NCI-H2029 treated with DMSO at 0.1 percent for 48 hours (cell line): ENCODE results near the gene ZDHHC8.

Experiments used
- DNase-seq: peaks from one replicate; lab custom pipeline; 2025; lab: John Stamatoyannopoulos, UW

ZDHHC8 gene

DNA sequence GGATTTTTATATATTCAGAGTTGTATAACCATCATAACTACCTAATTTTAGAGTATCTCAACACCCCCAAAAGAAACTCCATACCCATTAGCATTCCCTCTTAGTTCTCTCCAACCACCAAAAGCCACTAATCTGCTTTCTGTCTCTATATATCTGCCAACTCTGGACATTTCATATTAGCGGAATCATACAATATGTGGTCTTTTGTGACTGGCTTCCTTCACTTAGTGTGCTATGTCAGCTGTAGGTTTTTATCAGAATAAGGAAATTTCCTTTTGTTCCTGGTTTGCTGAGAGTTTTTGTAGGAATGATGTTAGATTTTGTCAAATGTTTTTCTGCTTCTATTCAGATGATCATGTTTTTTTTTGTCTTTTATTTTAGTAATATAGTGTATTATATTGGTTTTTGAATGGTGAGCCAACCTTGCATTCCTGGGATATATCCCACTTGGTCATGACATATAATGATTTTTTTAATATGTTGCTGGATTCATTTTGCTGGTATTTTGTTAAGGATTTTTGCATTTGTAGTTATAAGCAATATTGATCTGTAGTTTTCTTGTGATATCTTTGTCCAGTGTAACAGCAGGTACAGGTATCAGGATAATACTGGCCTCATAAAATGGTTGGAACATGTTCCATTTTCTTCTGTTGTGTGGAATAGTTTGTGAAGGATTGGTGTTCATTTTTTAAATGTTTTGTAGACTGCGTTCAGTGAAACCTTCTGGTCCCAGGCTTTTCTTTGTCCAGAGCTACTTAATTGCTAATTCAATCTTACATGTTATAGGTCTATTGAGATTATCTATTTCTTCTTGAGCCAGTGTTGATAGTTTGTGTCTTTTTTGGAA is 34.8 kb upstream of the ZDHHC8 start:
- no peak for DNase-seq

- DNase-seq, result no peak
Observed at GRCh38 chr22:20099099-20099711, 32.4 kb upstream of the ZDHHC8 start.

GRCh38 chr22:20101638-20102037 is 30.0 kb upstream of the ZDHHC8 start:
- no peak for DNase-seq

DNA sequence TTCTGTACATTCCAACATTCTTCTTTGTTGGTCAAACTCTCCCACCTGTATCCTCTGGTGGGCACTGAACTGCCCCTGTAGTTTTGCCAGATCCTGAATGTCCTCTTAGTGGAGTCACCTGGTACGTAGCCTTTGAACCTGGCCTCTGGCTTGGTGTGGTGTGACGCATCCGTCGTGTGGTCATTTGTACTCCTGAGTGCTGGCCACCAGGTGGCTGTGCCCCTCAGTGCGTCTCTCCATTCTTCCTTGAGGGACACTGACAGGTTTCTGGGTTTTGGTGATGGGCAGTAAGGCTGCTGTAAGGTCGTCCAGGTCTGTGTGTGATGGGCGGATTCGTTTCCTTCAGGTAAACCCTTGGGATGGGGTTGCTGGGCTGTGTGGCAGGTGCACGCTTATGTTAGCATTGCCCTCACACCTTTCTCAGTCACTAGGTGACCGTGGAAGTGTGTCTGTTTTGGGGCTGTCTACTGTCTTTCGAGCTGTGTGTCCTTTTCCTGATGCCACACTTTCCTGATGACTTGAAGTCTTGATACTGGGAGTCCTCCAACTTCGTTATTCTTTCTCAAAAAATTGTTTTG is 29.3 kb upstream of the ZDHHC8 start:
- DNase-seq, result no peak

- DNase-seq, result no peak
Observed at GRCh38 chr22:20105456-20106204, 26.0 kb upstream of the ZDHHC8 start.

DNA sequence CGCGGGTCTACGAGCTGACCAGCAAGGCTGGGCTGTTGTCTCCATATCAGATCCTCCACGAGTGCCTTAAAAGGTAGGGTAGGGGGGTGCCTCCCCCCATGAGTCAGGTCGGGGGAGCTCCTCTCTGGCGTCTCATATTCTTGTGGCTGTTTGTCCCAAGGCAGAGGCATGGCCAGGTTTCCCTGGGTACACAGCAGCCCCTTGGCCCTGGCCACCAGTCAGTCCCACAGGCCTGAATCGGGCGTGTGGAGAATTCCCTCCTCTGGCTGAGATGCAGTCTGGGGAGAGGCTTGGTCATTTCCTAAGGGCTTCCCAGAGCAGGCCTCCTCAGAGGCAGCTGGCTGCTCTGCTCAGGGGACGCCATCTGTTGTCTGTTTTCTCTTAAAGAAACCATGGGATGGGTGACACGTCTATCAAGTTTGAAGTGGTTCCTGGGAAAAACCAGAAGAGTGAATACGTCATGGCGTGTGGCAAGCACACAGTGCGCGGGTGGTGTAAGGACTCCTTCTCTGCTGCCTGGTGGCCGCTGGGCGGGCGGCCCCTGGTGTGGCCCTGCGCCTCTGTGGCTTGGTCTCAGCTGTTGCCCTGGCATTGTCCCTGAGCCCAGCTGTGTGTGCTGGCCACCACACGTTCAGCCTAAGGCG is 25.3 kb upstream of the ZDHHC8 start:
- no peak for DNase-seq

DNA sequence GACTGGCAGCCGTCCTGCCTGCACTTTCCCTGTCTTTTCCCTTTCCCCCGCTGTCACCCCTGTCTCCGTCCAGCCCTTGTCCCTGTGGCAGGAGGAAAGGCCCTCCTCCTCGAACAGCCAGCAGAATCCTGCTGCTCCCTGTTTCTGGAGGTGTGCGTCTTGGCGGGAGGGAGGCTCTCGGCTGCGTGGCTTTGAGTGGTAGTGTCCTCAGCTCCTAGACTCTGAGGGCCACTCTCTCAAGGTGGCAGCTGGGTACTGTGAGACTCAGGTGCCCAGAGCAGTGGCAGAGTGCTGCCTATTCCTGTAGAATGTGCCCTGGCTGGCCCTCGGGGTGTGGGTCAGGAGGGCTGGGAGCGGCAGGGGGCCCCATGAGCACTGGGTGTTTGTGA is 24.8 kb upstream of the ZDHHC8 start:
- DNase-seq, result no peak

DNA sequence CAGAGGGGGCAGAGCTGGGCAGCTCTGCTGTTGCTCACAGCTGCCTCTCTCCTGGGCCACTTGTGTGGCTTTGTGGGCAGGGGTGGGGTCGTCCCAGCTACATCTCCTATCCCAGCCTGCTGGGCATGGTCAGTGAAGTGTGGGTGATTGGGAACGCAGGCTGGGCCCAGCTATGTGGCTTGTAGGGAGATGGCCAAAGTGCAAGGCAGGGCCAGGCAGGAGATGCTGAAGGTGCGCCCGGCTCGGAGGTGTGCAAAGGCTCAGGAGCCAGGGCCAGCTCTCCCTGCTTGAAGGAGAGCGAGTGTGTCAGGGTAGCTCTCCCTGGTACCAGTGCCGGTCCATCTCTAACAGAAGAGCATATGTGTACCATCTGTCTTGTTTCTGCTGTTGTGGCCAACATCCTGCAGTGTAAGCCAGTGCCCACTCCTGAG is 24.1 kb upstream of the ZDHHC8 start:
- no peak for DNase-seq

GRCh38 chr22:20107951-20108756 is 23.4 kb upstream of the ZDHHC8 start:
- DNase-seq, result no peak

DNA sequence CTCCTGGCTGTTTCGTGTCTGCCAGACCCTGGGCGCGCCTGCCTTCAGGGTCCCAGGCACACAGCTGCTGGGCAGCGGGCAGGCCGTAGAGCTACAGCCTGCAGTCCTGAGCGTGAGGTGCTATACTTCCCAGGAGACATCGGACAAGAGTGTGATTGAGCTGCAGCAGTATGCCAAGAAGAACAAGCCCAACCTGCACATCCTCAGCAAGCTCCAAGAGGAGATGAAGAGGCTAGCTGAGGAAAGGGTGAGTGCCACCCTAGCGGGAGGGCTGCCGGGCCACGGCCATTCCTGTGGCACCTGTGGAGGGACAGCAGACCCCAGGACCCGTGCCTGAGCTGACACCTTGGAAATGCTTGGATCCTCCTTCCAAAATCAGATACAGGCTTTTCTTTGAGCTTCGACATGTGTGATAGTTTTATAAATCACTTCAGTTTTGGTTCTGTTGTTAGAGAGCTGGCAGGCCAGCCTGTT is 22.8 kb upstream of the ZDHHC8 start:
- DNase-seq, result no peak

- DNase-seq, result no peak
Observed at GRCh38 chr22:20109411-20110358, 21.9 kb upstream of the ZDHHC8 start.

DNA sequence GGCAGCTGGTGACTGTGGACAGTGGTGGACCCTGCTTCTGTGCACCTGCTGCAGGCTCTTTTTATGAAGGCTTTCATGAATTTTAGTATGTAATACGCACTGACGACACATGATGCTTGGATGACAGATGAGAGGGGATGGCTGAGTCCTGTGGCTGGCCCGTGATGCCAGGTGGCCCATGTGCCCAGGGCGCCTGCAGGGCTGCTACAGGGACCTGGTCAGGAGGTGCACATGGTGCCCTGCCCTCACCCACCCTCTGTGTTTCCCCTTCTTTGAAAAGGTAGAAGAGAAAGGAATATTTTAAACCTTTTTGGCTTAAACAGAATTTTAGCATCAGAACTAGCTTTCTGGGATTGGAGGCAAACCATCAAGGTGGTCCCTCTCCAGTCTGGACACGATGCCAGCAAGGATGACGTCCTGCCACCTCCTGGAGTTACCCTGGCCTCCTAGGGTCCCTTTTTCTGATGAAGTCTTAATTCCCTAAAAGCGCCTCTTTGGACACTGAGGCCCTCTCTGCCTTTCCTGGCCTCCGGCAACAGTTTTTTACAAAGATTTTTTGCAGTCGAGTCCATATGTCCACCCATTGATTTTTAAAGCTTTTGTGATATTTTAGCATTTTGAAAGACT is 21.1 kb upstream of the ZDHHC8 start:
- DNase-seq, result no peak

DNA sequence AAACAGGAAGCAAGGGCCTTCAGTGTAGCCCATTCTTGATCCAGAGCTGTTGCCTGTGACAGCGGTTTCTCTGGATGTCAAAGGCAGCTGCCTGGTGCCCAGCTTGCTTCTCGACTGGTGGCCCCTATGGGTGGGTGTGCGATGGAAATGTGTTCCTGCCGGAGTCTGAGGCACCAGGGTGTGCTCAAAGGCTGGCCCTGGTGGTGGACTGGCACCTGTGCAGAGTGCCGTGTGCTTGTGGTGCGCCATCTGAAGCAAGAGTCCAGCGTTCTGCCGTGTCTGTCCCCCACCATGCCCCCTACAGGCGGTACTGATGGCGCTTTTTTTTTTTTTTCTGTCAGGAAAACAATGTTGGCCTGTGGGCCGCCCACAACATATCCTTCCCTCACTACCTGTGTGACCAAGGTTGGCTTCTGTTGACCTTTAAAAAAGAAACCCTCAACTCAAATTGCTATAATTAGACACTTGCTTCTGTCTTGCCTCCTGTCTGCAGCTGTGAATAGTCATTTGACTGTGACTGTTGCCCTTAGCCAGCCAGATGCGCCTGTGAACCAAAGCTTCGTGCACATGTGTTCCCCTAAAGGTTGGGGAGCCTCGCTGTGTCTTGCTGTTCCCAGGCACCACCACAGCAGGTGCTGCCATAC is 20.4 kb upstream of the ZDHHC8 start:
- DNase-seq, result no peak

GRCh38 chr22:20111689-20112622 is 19.6 kb upstream of the ZDHHC8 start:
- DNase-seq, result no peak

DNA sequence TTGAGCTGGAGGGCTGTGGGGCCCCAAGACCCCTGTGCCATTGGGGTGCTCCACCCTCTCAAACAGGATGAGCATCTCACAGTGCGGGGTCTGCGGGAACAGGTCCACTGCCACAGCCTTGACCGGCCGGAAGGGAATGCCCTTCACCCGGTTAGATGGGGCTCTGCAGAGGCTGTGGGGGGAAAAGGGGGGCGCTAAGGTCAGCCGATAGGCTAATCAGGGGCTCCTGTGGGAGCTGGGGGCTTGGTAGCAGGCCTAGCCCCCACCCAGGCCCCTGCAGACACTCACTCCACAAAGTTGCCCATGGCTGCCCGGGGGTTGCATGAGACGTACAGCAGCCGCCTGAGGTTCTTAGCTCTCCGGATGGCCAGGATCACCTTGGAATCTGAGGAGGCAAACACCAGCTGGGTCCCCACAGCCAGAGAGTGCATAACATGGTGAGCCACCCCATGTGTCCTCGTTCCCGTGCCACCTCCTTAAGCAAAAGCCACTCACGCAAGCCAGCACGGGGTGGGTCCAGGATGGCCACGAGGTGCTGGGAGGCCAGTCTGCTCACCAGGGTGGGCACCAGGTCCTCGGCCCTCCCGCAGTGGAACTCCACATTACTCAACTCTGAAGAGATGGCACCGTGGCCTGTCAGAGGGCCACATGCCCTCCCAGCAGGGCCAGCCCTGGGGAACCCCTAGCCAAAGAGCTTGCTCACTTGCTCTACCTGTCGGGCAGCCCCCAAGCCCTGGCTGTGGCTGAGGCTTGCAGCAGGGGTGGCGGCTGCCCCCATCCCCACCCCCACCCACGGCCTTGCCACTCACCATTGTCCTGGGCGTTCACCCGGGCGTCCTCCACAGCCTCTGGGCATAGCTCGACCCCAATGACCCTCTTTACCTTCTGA is 18.7 kb upstream of the ZDHHC8 start:
- DNase-seq, result no peak

DNA sequence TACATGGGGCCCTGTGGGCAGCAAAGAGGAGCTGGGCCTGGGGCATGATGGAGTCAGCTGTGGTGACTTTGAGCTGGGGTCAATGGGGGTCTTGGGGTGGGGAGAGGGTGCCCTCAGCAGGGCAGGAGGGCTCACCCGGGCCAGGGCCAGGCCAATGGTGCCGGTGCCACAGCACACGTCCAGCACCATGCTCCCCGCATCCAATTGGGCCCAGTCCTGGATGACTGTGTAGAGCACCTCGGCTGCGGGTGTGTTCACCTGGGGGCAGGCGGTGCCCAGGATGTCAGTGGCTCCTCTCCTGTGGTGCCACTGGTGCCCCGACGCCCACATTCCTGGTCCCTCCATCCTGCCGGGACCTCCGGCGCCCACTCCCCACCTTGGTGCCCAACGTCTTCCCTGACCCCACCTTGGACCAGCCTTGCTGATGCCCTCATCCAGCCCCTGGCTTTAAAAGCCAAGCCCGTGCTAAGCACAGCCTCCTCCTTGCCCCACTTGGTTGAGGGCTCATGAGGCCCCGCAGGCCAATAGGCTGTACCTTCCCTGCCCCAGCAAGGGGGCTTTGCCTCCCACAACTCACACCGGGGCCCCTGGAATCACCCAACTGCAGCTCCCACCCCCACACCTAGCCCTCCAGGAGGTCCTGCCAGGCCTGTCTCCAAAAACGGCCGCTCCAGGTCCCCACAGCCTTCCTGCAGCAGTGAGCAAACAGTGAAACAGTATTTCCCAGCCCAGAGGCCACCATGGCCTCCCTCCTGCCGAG is 17.9 kb upstream of the ZDHHC8 start:
- no peak for DNase-seq
